Stimulated activated effector memory CD8-positive, alpha-beta T cell treated with anti-CD3 and anti-CD28 coated beads, Interleukin-12 subunit alpha, Interleukin-12 subunit beta, amount 100 ng/mL, for 72 hours (primary cell): ENCODE data around the gene SMARCB1.
A peak's percentile ranks its signal among the peaks of the same experiment; 100 is the strongest.

Experiments
- ATAC-seq: fragments of 150-1000 bp; cut with Tn5 transposase; 2 replicates; pipeline ENCODE4 v1.10.0; 2021
- DNase-seq, 2 donors: peaks; one replicate each; pipeline ENCODE4 v3.0.0; 2021 to 2022; ENCODE audit warnings: low spot score in 2 of 2
- H3K27ac Mint-ChIP-seq: one replicate; pipeline ENCODE4 v1.8.0; 2022; ENCODE audit warnings: mild to moderate bottlenecking, mixed read lengths
- H3K36me3 Mint-ChIP-seq: one replicate; pipeline ENCODE4 v1.8.0; 2022; ENCODE audit warnings: mild to moderate bottlenecking, mixed read lengths
- H3K4me1 Mint-ChIP-seq: one replicate; pipeline ENCODE4 v1.8.0; 2022; ENCODE audit warnings: mixed read lengths
- H3K4me3 Mint-ChIP-seq: one replicate; pipeline ENCODE4 v1.8.0; 2022; ENCODE audit warnings: mild to moderate bottlenecking, mixed read lengths
- H3K9me3 Mint-ChIP-seq: one replicate; pipeline ENCODE4 v1.8.0; 2022; ENCODE audit warnings: mixed read lengths

Gene SMARCB1

DNA sequence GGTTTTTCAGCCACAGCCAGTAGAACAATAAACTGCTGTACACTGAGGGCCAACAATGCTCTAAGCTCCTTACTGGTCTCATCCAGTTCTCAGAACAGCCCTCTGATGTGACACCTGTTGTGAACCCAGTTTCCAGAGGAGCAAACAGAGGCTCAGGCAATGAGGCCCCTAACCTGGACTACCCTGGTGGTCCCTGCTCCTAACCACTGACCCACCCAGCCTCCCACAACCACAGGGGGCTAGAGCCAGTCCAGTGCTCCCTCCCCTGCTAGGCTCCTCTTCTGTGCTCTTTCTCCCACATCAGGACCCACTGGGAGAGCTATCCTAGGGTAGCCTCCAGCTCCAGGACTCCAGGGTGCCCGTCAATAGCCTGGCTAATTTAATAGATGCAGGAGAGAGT is 4.1 kb upstream of the SMARCB1 start:
- peaks cover 11% of the 10 kb centered on the region for H3K4me1 Mint-ChIP-seq
- no peak overlapping the region for H3K4me3 Mint-ChIP-seq
- DNase-seq = no peak
- H3K9me3 Mint-ChIP-seq = no peaks in the 10 kb centered on the region
- H3K36me3 Mint-ChIP-seq = peaks cover 6% of the 10 kb centered on the region
- ATAC-seq = no peak
- H3K27ac Mint-ChIP-seq = no peak overlapping the region

DNA sequence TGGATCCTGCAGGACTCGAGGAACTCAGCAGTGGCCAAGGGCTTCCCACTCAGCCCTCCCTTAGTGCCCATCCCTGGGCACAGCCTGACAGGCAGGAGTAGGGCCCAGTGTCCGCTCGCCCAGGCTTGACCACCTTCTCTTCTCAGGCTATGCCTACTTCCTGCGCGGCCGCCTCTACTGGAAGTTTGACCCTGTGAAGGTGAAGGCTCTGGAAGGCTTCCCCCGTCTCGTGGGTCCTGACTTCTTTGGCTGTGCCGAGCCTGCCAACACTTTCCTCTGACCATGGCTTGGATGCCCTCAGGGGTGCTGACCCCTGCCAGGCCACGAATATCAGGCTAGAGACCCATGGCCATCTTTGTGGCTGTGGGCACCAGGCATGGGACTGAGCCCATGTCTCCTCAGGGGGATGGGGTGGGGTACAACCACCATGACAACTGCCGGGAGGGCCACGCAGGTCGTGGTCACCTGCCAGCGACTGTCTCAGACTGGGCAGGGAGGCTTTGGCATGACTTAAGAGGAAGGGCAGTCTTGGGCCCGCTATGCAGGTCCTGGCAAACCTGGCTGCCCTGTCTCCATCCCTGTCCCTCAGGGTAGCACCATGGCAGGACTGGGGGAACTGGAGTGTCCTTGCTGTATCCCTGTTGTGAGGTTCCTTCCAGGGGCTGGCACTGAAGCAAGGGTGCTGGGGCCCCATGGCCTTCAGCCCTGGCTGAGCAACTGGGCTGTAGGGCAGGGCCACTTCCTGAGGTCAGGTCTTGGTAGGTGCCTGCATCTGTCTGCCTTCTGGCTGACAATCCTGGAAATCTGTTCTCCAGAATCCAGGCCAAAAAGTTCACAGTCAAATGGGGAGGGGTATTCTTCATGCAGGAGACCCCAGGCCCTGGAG is 3.3 kb upstream of the SMARCB1 start:
- no peak for DNase-seq
- peaks cover 11% of the 10 kb centered on the region for H3K4me1 Mint-ChIP-seq
- no peak for ATAC-seq
- no peak overlapping the region for H3K4me3 Mint-ChIP-seq
- no peak overlapping the region for H3K27ac Mint-ChIP-seq
- peaks cover 9% of the 10 kb centered on the region for H3K36me3 Mint-ChIP-seq
- H3K9me3 Mint-ChIP-seq = no peaks in the 10 kb centered on the region

DNA sequence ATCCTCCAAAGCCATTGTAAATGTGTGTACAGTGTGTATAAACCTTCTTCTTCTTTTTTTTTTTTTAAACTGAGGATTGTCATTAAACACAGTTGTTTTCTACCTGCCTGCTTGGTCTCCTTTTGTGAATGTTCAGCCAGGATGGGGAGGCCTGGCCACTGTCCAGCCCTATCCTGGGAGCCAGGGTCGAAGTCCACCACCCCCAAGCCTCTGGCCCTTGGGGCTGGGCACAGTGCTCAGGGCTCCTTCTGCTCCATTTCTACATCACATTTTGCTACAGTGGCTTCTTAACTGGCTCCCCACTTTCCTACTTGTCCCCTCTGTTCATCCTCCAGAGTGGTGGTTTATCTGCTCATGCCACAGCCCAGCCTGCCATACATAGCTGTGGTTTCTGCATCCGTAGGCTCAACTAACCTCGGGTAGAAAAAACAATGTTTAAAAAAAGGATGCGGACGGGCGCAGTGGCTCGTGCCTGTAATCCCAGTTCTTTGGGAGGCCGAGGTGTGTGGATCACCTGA is 2.5 kb upstream of the SMARCB1 start:
- ATAC-seq (no peak), DNase-seq (no peak)
- Mint-ChIP-seq H3K4me3 (no peak overlapping the region), H3K4me1 (peaks cover 11% of the 10 kb centered on the region), H3K36me3 (peaks cover 17% of the 10 kb centered on the region), H3K27ac (peak overlapping the region; percentile 73), H3K9me3 (no peaks in the 10 kb centered on the region)

DNA sequence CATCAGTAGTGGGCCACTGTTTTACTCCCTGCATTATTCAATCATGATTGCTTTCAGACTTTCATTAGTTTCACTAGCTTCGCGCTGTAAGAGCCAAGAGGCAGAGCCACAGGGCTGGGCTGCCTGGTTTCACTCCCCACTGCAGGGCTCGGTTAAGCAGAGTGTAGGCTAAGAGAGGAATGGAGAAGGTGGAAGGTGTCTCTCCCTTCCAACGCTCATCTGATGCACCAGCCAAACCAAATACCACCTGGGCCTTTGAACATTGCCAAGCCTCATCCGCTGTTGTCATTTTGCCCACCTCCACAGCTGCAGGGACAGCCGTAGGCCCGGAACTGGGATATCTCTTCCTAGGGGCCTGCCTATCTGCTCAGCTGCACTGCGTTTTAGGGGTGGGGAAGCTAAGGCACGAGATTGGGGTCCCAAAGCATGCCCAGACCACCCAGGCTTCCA is 480 bp upstream of the SMARCB1 start:
- no peaks in the 10 kb centered on the region for H3K9me3 Mint-ChIP-seq
- peak overlapping the region; percentile 75 for H3K4me3 Mint-ChIP-seq
- no peak for ATAC-seq

DNA sequence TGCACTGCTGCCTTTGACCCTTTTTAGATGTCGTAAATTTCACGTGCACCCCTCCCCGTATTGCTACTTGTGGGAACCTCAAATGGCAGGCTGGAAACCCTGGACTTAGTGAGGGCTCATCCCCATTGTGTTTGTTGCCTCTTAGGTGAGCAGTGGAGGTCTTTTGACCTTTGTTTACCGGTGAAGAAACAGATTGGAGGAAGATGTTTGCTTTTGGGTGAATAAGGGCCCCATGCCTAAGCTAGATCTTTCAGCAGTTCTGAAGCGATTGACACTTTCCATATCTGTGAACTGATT is 782 bp downstream of the SMARCB1 start:
- Mint-ChIP-seq H3K9me3 (no peaks in the 10 kb centered on the region), H3K36me3 (peaks cover 28% of the 10 kb centered on the region), H3K4me3 (peak overlapping the region; percentile 75), H3K4me1 (peaks cover 19% of the 10 kb centered on the region), H3K27ac (peak overlapping the region; percentile 92)
- DNase-seq = no peak
- peak; percentile 38 for ATAC-seq

More for the DNA sequence above, 480 bp upstream of the SMARCB1 start:
- peak overlapping the region; percentile 92 for H3K27ac Mint-ChIP-seq
- no peak for DNase-seq
- peaks cover 14% of the 10 kb centered on the region for H3K4me1 Mint-ChIP-seq
- H3K36me3 Mint-ChIP-seq = peaks cover 21% of the 10 kb centered on the region

DNA sequence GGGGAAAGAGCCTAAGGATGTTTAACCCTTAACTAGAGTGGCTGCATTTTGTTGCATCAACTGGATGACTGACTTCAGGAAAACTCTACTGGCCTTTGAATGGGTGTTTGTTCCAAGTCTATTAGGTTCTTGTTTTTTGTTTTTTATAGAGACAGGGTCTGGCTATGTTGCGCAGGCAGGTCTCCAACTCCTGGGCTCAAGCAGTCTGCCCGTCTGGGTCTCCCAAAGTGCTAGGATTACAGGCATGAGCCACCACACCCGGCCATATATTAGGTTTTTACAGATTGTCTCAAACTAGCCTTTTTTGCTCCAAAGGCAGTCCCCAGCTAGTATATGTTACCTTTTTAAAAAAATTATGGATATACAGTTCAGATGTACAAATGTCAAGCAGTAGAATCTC is 1.1 kb downstream of the SMARCB1 start:
- no peak for ATAC-seq
- peak overlapping the region; percentile 75 for H3K4me3 Mint-ChIP-seq

DNA sequence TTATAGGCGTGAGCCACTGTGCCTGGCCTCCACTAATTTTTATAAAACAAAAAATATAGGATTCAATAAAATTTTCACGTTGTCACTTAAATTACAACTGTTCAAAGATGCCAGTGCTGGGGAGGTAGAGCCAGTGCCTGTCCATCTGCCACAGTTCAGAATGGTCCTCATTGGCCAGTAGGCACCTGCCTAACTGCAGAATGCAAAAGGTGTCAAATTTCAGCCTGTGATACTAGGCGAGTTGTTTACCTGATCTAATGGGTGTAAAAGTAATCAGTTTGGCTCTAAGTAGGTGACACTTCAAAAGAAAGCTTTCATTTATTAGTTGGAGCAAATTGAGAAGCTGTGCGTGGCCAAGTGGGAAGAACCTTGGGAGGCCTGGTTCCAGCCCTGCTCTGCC is 2.4 kb downstream of the SMARCB1 start:
- Mint-ChIP-seq H3K27ac (no peak overlapping the region), H3K9me3 (no peaks in the 10 kb centered on the region), H3K36me3 (peaks cover 44% of the 10 kb centered on the region), H3K4me1 (peaks cover 20% of the 10 kb centered on the region), H3K4me3 (peak overlapping the region; percentile 75)
- ATAC-seq (no peak), DNase-seq (no peak)

More for the DNA sequence above, 1.1 kb downstream of the SMARCB1 start:
- peak overlapping the region; percentile 92 for H3K27ac Mint-ChIP-seq
- no peak for DNase-seq
- H3K4me1 Mint-ChIP-seq = peaks cover 20% of the 10 kb centered on the region
- H3K9me3 Mint-ChIP-seq = no peaks in the 10 kb centered on the region
- H3K36me3 Mint-ChIP-seq = peaks cover 32% of the 10 kb centered on the region

DNA sequence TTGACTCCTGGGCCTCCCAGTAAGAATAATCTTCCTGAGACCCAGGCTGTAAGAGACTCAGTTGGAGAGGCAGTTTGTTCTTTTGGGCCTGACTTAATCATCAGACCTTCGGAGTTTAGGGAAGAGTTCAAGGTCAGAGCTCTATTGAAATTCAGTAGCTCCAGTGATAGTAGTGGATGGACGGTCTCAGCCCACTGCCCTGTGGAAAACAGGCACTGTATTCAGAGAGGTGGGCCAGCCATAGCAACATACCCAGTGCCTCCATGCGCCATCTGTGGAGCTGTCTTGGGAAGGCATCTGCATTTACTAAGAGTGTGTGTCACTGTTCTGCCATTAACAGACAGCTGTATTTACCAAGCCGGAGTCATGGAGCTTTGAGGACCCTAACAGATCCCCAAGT is 2.9 kb downstream of the SMARCB1 start:
- peaks cover 20% of the 10 kb centered on the region for H3K4me1 Mint-ChIP-seq
- H3K4me3 Mint-ChIP-seq = no peak overlapping the region
- H3K9me3 Mint-ChIP-seq = no peaks in the 10 kb centered on the region
- DNase-seq (no peak), ATAC-seq (no peak)
- peaks cover 49% of the 10 kb centered on the region for H3K36me3 Mint-ChIP-seq
- H3K27ac Mint-ChIP-seq = peak overlapping the region; percentile 43

DNA sequence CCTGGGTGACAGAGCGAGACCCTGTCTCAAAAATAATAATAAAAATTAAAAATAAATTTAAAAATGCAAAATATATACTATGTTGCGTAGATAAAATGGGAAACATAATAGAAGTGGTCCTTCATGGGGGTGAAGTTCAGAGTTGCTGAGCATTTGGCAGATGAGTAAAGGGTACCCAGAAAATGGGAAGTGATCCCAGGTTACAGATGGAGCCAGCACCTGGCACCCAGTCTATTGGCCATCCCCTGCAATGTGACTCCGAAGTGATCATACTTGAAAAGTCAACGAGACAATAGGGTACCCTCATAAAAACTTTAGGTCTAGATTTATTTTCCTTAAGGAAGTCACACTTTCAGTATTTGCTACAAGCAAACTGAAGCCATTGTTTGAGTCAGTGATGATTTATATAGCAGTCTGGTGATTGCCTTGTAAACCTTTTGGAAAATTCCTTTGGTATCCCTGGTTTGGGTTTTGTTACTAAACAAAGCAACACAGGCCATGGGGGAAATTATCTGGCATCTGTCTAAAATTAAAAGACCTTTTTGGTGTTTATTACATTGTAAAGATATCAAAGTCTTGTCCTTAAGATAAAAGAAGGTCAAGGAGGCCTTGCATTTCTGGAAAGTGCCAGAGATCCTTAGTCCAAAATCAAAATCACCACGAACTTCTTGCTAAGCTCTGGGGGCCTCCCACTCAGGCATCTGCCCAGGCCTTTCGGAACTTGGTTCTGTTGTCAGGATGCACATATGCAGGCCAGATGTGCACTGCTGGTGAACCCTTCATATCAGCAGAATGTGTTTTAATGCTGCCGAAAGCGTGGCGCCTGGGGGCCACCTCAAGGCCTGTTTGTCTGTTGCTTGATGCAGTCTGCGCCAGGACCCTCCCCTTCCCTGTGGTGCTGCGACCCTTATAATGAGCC is 4.3 kb downstream of the SMARCB1 start:
- Mint-ChIP-seq H3K4me1 (peaks cover 20% of the 10 kb centered on the region), H3K4me3 (no peak overlapping the region)
- no peak for ATAC-seq

DNA sequence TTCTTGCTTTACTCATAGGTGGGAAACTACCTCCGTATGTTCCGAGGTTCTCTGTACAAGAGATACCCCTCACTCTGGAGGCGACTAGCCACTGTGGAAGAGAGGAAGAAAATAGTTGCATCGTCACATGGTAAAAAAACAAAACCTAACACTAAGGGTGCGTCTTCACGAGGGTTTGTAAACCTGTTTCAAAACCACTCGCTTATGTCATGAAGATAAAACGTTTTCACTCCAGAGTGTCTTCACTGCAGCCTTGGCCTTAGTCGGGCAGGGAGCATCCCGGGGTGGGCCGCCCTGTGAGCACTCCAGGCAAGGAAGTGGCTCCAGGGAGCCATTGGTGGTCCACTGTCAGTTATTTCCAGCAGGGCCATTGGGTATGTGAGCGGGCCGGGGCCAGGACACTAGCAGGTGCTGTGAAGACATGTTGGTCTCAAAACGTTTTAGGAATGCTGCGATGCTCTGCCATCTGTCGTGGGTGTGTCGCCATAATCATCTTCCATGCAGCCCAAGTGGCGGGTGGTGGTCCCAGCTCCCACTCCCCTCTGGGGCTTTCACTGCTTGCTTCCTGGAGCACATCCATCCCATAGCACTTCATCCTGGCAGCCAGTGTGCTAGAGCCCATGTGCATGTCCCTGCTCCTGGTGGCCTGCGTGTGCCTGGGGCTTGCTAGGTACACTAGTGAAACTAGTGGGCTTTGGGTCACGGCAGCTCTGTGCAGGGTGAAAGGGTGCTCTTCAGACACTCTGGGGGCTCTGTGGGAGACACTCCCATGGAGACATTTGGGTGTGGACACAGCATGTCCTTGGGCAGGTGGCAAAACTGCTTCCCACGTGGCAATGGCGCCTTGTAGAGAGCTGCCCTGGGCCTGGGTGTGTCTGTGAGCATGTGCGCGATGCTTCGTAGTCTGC is 5.2 kb downstream of the SMARCB1 start:
- Mint-ChIP-seq H3K27ac (no peak overlapping the region), H3K9me3 (no peaks in the 10 kb centered on the region), H3K4me3 (no peak overlapping the region)

More for the DNA sequence above, 4.3 kb downstream of the SMARCB1 start:
- H3K27ac Mint-ChIP-seq = no peak overlapping the region
- peaks cover 63% of the 10 kb centered on the region for H3K36me3 Mint-ChIP-seq
- DNase-seq = no peak
- H3K9me3 Mint-ChIP-seq = no peaks in the 10 kb centered on the region

DNA sequence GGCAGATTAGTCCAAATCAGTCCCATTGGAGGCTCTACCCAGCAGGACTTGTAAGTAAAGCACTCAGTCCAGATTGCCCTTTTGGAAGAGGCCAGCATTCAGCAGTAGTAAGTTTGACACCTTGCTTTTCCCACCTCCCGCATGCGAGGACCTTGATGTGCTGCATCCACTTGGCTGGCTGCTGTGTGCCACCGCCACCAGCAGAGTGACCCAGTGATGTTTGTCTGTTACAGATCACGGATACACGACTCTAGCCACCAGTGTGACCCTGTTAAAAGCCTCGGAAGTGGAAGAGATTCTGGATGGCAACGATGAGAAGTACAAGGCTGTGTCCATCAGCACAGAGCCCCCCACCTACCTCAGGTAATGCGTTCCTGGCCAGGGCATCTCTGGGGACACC is 6.6 kb downstream of the SMARCB1 start:
- Mint-ChIP-seq H3K4me3 (no peak overlapping the region), H3K36me3 (peaks cover 78% of the 10 kb centered on the region), H3K9me3 (no peaks in the 10 kb centered on the region), H3K4me1 (peaks cover 13% of the 10 kb centered on the region), H3K27ac (peak overlapping the region; percentile 68)
- DNase-seq (no peak), ATAC-seq (no peak)

More for the DNA sequence above, 5.2 kb downstream of the SMARCB1 start:
- H3K4me1 Mint-ChIP-seq = peaks cover 13% of the 10 kb centered on the region
- peaks cover 66% of the 10 kb centered on the region for H3K36me3 Mint-ChIP-seq
- no peak for DNase-seq
- no peak for ATAC-seq

DNA sequence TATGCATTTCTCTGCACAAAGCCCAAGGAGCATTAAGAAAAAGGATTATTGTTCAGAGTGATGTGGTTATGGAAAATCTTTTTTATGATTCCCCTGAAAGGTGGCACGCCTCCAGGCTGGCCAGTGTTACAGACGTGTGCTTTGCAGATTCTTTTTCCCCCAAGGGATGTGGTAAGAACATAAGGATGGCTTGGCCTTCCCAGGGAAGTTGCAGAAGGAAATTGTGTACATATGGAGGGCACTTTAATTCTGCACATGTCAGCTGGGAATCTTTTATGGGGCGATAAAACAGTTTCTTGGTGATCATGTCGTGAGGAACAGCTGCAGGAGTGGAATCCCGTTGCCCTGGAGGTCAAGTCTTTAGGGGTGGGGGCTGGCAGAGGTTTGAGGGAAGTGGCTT is 9.7 kb downstream of the SMARCB1 start:
- peak overlapping the region; percentile 37 for H3K27ac Mint-ChIP-seq
- peaks cover 12% of the 10 kb centered on the region for H3K4me1 Mint-ChIP-seq
- DNase-seq (no peak), ATAC-seq (no peak)
- no peaks in the 10 kb centered on the region for H3K9me3 Mint-ChIP-seq
- H3K36me3 Mint-ChIP-seq = peaks cover 96% of the 10 kb centered on the region
- no peak overlapping the region for H3K4me3 Mint-ChIP-seq

DNA sequence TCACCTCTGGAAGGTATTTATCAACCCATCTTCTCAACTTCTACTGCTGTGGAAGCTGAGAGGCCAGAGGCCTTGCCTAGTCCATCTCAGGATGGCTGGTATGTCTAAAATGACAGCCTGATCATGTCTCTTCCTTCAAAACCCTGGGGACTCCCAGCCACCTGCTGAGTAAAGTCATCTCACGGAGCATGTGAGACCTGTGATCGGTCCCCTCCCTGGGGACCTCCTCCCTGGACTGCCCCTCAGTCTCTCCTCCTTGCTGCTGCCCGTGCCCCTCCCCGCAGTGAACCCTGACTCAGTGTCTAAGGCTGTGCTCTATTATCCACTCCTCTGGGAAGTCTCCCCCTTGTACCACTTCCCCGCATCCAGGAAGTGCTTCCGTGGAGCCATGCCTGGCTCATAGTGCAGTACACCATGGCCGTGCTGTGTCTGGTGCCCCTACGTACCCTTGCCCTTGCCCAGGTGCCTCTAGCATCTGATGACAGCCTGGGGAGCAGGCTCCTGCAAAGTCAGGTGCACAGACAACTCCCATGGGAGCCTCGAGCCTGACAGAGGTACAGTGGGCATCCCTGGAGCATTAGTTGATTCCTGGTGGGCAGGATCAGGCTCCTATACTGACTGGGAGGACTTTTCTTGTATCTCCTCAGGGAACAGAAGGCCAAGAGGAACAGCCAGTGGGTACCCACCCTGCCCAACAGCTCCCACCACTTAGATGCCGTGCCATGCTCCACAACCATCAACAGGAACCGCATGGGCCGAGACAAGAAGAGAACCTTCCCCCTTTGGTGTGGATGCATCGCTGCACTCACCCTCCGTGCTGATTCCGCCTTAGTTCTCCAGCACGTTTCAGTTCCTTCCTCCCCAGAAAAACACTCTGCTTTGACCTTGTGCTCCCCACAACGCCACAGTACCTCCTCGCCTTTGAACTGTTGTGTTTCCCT is 13.8 kb downstream of the SMARCB1 start:
- no peaks in the 10 kb centered on the region for H3K9me3 Mint-ChIP-seq
- no peak overlapping the region for H3K4me3 Mint-ChIP-seq
- ATAC-seq = peak; percentile 58
- no peak for DNase-seq
- peaks cover 100% of the 10 kb centered on the region for H3K36me3 Mint-ChIP-seq
- H3K4me1 Mint-ChIP-seq = peaks cover 19% of the 10 kb centered on the region
- peak overlapping the region; percentile 71 for H3K27ac Mint-ChIP-seq
